CD4-positive, alpha-beta T cell (primary cell): ENCODE data around the gene ZIC2. TPM values are rescaled to one million over a fixed set of nuclear protein-coding genes. Genes with fewer than 3 reads are reported as not detected.

Experiments used
- ATAC-seq: fragments of 200-7000 bp; cut with Tn5 transposase; one replicate; pipeline ENCODE4 v1.10.0; 2022; ENCODE audit warnings: mild to moderate bottlenecking; ENCODE audit not compliant: poor library complexity
- CTCF ChIA-PET: fragments of 350-600 bp; sonication (Branson Sonifier 250); formaldehyde crosslinking; loops from one replicate; lab custom pipeline; 2021; ENCODE audit warnings: antibody characterized with exemption, inconsistent platforms; lab: Charles Lee
- POLR2A ChIA-PET: fragments of 350-600 bp; sonication (Branson Sonifier 250); formaldehyde crosslinking; loops from one replicate; lab custom pipeline; 2021; ENCODE audit warnings: antibody characterized with exemption, inconsistent platforms; lab: Charles Lee
- DNase-seq, 14 experiments: peaks; one replicate each; pipeline ENCODE4 v3.0.0-alpha.2; 2013 to 2020; ENCODE audit warnings: mixed read lengths in 2 of 14
- H3K27ac ChIP-seq, 2 donors: one replicate each; pipeline versions ENCODE4 v1.5.1 to v1.7.0; 2013; ENCODE audit warnings: low read length in 2 of 2, low read depth in 1 of 2, mild to moderate bottlenecking in 1 of 2
- H3K27me3 ChIP-seq, 2 experiments: 1 replicate in 1 of 2; 2 replicates in 1 of 2; pipeline versions ENCODE4 v1.6.1 to v1.7.0; 2013; ENCODE audit warnings: low read length in 2 of 2, control low read depth in 1 of 2, mild to moderate bottlenecking in 1 of 2, moderate library complexity in 1 of 2; ENCODE audit not compliant: insufficient read depth in 2 of 2, control insufficient read depth in 1 of 2
- H3K36me3 ChIP-seq: one replicate; pipeline ENCODE4 v1.6.1; 2013; ENCODE audit warnings: low read length, control low read depth; ENCODE audit not compliant: insufficient read depth
- H3K4me1 ChIP-seq: one replicate; pipeline ENCODE4 v1.6.1; 2013; ENCODE audit warnings: low read length, control low read depth; ENCODE audit not compliant: insufficient read depth
- H3K4me3 ChIP-seq: one replicate; pipeline ENCODE4 v1.5.1; 2013; ENCODE audit warnings: mild to moderate bottlenecking, low read length, moderate library complexity
- H3K9me3 ChIP-seq, 2 experiments: 1 replicate in 1 of 2; 2 replicates in 1 of 2; pipeline versions ENCODE4 v1.6.1 to v1.7.0; 2013; ENCODE audit warnings: low read length in 2 of 2, mild to moderate bottlenecking in 2 of 2, control low read depth in 1 of 2, moderate library complexity in 1 of 2; ENCODE audit not compliant: control insufficient read depth in 1 of 2, insufficient read depth in 1 of 2
- H3K27ac Mint-ChIP-seq: one replicate; pipeline ENCODE4 v1.8.0; 2020; ENCODE audit warnings: mixed read lengths
- H3K27me3 Mint-ChIP-seq: one replicate; pipeline ENCODE4 v1.8.0; 2021; ENCODE audit warnings: mixed read lengths
- H3K36me3 Mint-ChIP-seq: one replicate; pipeline ENCODE4 v1.8.0; 2021; ENCODE audit warnings: low read depth, mixed read lengths
- H3K4me1 Mint-ChIP-seq: one replicate; pipeline ENCODE4 v1.8.0; 2021; ENCODE audit warnings: low read depth, mixed read lengths
- H3K4me3 Mint-ChIP-seq: one replicate; pipeline ENCODE4 v1.8.0; 2020; ENCODE audit warnings: mild to moderate bottlenecking, mixed read lengths
- H3K9me3 Mint-ChIP-seq: one replicate; pipeline ENCODE4 v1.8.0; 2020; ENCODE audit warnings: mixed read lengths
- CTCF ChIP-seq: fragments of 200-600 bp; IDR thresholded peaks from one replicate; pipeline ENCODE4 v1.8.0; 2022; ENCODE audit warnings: antibody characterized with exemption, mild to moderate bottlenecking
- intact Hi-C, 2 experiments: fragments of 100-400 bp; cut with DNase I in 1 of 2; cut with micrococcal nuclease in 1 of 2; formaldehyde crosslinking; loops; one replicate each; pipeline versions ENCODE4 v1.15.1 to v1.9.0; 2023 to 2025; cut with DNase I, micrococcal nuclease
- total RNA-seq, 174 experiments: library from RNA in 2 of 174; stranded (reverse) in 2 of 174; gene quantifications; one replicate each; pipeline ENCODE4 v1.2.3 and lab custom pipeline; 2021 to 2026

Gene ZIC2
- total RNA-seq, 2 experiments from 2014 or later: not detected

- Mint-ChIP-seq H3K4me3 (peak overlapping the region; percentile 31), H3K27me3 (peaks cover 99% of the 10 kb centered on the region), H3K36me3 (peaks cover 4% of the 10 kb centered on the region), H3K27ac (no peak overlapping the region), H3K9me3 (peaks cover 9% of the 10 kb centered on the region), H3K4me1 (peaks cover 35% of the 10 kb centered on the region)
- CTCF ChIA-PET: interaction anchor here (1.0 kb wide), 1 partner anchor 18 kb away, joined by 5 read pairs; no protein-coding TSS in a partner anchor
- peaks cover 46% of the 10 kb centered on the region for H3K4me1 ChIP-seq
- POLR2A ChIA-PET: interaction anchor here (1.2 to 2.6 kb wide), 3 partner anchors 9 to 49 kb away, joined by 3 to 7 read pairs (median 3); no protein-coding TSS in a partner anchor
- H3K9me3 ChIP-seq: peaks cover 29 to 58% of the 10 kb centered on the region in 2 experiments
- H3K4me3 ChIP-seq: no peak overlapping the region
- peaks cover 84 to 100% of the 10 kb centered on the region in 2 experiments for H3K27me3 ChIP-seq
- DNase-seq: peak in 1 of 14 experiments; percentile 10
- ATAC-seq: no peak
- H3K27ac ChIP-seq: no peak overlapping the region
- intact Hi-C loops: loop anchor here in 1 of 2 experiments (10.0 kb wide), 1 partner anchor 497 kb away; no protein-coding TSS in a partner anchor
- TF ChIP-seq CTCF: no peak
- no peaks in the 10 kb centered on the region for H3K36me3 ChIP-seq
Observed at GRCh38 chr13:99991828-99992775, 10.5 kb downstream of the ZIC2 start.

- peaks cover 92% of the 10 kb centered on the region for H3K27me3 Mint-ChIP-seq
- peaks cover 9% of the 10 kb centered on the region for H3K9me3 Mint-ChIP-seq
- POLR2A ChIA-PET: interaction anchor here (1.3 to 2.6 kb wide), 3 partner anchors 9 to 23 kb away, joined by 3 to 7 read pairs (median 4); no protein-coding TSS in a partner anchor
- H3K36me3 ChIP-seq: no peaks in the 10 kb centered on the region
- H3K4me1 ChIP-seq: peaks cover 48% of the 10 kb centered on the region
- intact Hi-C loops: loop anchor here in 1 of 2 experiments (10.0 kb wide), 1 partner anchor 498 kb away; no protein-coding TSS in a partner anchor
- DNase-seq (peak in 1 of 14 experiments; percentile 11), ATAC-seq (no peak)
- H3K27ac ChIP-seq: no peak overlapping the region
- TF ChIP-seq CTCF: no peak
- peaks cover 27 to 59% of the 10 kb centered on the region in 2 experiments for H3K9me3 ChIP-seq
- no peak overlapping the region for H3K4me3 ChIP-seq
- peaks cover 35% of the 10 kb centered on the region for H3K4me1 Mint-ChIP-seq
- H3K4me3 Mint-ChIP-seq: no peak overlapping the region
- peaks cover 4% of the 10 kb centered on the region for H3K36me3 Mint-ChIP-seq
- H3K27ac Mint-ChIP-seq: no peak overlapping the region
- peaks cover 83 to 100% of the 10 kb centered on the region in 2 experiments for H3K27me3 ChIP-seq
- CTCF ChIA-PET: no interaction called here
Observed at GRCh38 chr13:99992949-99993351, 11.4 kb downstream of the ZIC2 start.
